ENCODE measurements around the gene TASOR.

Gene TASOR

GRCh38 chr3:56681984-56682461 is 1.0 kb downstream of the TASOR start:
- no peak for DNase-seq

- peak in 1 of 2 donors; percentile 22 for DNase-seq
Observed at GRCh38 chr3:56680054-56680580, 2.9 kb downstream of the TASOR start.

GRCh38 chr3:56677286-56677685 is 5.8 kb downstream of the TASOR start:
- no peak for DNase-seq

- DNase-seq: no peak
Observed at GRCh38 chr3:56673781-56674457, 9.1 kb downstream of the TASOR start.

- no peak for DNase-seq
Observed at GRCh38 chr3:56667973-56668579, 15.0 kb downstream of the TASOR start.

- DNase-seq: no peak
Observed at GRCh38 chr3:56664823-56665222, 18.2 kb downstream of the TASOR start.

GRCh38 chr3:56655709-56656108 is 27.4 kb downstream of the TASOR start:
- DNase-seq: no peak

GRCh38 chr3:56654460-56654859 is 28.6 kb downstream of the TASOR start:
- no peak for DNase-seq

- no peak for DNase-seq
Observed at GRCh38 chr3:56645407-56645806, 37.7 kb downstream of the TASOR start.

GRCh38 chr3:56633602-56634535 is 49.2 kb downstream of the TASOR start:
- no peak for DNase-seq
